Choroid plexus epithelial cell (primary cell): ENCODE results near the gene SNX14.

Experiments used
- DNase-seq: peaks from one replicate; pipeline ENCODE4 v3.0.0-alpha.2; 2010; ENCODE audit warnings: low read depth
- H3K4me3 ChIP-seq: 2 replicates; pipeline ENCODE4 v1.5.1; 2011; ENCODE audit warnings: low read depth, mild to moderate bottlenecking, control low read depth, low read length, moderate library complexity
- TF ChIP-seq, protein P1 (sequence below): conservative IDR thresholded peaks from 2 replicates; pipeline ENCODE4 v1.5.1; 2011; ENCODE audit warnings: low read depth, mild to moderate bottlenecking, control low read depth, inconsistent platforms, low read length, moderate library complexity

The SNX14 gene

DNA sequence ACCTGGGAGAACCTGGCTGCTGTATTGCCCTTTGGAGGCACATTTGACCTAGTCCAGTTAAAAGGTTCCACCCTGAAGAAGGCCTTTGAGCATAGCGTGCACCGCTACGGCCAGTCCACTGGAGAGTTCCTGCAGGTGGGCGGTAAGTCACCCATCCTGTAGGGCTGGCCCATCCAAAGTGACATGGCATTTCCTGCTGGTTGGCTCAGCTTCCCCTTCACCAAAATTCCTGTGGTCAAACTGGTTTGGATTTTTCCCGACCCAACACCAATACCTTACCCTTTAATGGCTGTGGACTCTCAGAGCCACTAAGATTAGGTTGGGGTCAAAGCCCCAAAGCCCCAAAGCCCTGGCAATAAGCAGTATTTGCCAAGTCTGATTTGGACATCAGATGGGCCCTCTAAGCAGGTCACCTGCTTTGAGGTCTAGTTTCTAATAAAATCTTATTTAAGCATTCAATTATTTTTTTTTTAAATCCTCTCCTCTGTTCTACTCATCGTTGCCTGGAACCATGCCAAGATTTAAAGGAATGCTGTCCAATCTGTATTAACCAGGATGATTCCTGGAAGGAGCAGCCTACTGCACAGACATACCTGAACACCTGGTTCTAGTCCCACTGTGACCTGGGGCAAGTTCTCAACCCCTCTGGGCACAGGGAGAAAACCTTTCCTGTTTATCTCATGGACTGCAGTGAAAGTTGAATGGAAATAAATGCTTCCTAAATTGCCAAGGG, 103.0 kb downstream of the SNX14 start:
- no peak overlapping the region for H3K4me3 ChIP-seq
- TF ChIP-seq, protein P1, sequence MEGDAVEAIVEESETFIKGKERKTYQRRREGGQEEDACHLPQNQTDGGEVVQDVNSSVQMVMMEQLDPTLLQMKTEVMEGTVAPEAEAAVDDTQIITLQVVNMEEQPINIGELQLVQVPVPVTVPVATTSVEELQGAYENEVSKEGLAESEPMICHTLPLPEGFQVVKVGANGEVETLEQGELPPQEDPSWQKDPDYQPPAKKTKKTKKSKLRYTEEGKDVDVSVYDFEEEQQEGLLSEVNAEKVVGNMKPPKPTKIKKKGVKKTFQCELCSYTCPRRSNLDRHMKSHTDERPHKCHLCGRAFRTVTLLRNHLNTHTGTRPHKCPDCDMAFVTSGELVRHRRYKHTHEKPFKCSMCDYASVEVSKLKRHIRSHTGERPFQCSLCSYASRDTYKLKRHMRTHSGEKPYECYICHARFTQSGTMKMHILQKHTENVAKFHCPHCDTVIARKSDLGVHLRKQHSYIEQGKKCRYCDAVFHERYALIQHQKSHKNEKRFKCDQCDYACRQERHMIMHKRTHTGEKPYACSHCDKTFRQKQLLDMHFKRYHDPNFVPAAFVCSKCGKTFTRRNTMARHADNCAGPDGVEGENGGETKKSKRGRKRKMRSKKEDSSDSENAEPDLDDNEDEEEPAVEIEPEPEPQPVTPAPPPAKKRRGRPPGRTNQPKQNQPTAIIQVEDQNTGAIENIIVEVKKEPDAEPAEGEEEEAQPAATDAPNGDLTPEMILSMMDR, result no peak
- DNase-seq, result peak; percentile 50

DNA sequence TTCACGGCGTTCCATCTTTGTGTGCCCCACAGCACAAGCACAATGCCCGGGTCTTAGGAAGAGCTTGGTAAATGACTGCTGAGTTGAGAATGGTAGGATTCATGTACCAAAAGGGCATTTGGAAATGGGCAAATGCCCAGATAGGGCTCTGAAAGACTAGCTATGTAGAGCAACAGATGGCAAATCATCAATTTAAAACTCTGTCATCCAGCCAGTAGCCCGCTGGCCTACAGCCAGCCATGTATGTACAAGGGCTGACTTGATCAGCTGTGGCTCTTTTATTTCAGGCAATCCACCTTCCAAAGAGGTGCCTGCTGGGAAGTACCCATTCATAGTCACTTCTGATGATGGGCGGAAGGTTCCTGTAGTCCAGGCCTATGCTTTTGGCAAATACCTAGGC, 108.7 kb downstream of the SNX14 start:
- no peak for DNase-seq
- TF ChIP-seq, protein P1, result no peak
- H3K4me3 ChIP-seq, result no peak overlapping the region

DNA sequence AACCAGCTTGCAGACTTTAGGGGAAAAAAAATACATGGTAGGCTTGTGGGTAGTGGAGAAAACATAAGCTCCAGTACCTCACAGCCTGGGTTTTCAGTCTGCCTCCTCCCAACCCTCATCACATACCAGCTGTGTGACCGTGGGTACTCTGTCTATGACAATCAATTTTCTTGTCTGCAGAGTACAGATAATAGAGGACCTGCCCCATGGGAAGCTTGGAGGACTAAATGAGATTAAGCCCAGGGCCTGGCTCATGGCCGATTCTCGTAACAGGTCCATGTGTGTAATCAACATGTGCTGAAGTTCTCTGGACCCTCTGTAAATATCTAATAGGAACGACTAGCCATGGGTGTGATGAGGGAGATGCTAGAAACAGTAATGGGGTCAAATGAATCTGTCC, 109.8 kb downstream of the SNX14 start:
- no peak for DNase-seq
- TF ChIP-seq, protein P1, result no peak
- H3K4me3 ChIP-seq, result no peak overlapping the region

DNA sequence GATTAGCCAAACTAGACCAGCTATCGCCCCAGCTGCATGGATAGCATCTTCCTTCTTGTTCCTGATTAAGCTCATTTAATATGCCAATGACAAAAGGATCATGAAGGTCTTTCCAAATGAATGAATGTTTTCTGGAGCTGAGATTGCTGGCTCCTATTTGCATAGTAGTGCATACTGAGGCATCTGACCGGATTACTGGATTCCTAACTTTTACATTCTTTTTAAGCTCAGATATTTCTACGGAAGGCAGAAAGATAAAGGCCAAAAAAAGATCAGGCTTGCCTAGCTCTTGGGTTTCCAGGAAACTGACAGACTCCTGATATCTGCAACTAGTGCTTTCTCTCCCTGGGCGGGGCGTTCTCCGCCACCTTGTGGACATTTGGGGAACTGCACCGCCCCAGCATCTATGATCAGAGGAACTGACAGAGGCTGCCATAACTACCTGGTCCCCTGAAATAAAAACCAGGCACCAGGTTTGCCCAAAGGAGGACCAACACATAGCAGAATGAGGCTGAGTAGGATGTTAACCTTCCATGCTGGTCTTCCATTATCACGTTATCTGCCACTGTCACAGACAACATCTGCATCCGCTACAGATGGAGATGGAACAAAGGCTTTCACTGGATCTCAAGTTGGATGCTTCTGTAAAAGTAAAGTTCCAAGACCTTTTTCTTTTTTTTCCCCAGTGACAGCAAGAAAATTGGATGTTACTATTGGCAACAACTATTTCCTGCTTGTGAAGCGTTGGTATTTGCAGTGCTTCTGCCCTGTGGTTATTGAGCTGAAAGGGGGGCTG, 110.6 kb downstream of the SNX14 start:
- peak; percentile 85 for DNase-seq
- TF ChIP-seq, protein P1, result peak; percentile 100
- H3K4me3 ChIP-seq, result no peak overlapping the region

DNA sequence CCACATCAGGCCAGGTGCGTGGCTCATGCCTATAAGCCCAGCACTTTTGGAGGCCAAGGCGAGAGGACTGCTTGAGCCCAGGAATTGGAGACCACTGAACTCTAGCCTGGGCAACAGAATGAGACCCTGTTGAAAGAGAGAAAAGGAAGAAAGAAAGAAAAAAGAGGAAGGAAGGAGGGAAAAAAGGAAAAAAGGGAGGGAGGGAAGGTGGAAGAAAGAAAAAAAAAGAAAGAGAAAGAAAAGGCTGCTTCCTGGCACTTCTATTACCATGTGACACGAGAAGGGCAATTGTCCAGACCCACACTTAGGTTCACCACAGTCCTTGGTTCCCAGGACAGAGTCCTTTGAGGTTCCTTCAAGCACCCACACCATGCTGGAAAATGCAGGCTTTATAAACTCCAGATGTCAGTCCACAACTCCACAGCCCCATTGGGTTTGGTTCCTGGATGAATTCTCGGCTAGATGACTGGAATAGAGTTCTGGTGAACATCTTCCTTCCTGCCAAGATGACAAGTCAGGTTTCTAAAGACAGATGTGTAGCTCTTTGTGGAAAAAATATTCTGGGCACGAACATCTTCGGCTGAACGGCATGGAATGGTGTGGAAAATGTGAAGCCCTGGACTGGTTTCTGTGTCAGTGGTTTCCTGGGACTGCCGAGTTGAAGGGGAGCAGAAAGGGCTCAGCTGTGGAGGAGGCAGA, 111.3 kb downstream of the SNX14 start:
- TF ChIP-seq, protein P1, result no peak
- H3K4me3 ChIP-seq, result no peak overlapping the region
- DNase-seq, result no peak

DNA sequence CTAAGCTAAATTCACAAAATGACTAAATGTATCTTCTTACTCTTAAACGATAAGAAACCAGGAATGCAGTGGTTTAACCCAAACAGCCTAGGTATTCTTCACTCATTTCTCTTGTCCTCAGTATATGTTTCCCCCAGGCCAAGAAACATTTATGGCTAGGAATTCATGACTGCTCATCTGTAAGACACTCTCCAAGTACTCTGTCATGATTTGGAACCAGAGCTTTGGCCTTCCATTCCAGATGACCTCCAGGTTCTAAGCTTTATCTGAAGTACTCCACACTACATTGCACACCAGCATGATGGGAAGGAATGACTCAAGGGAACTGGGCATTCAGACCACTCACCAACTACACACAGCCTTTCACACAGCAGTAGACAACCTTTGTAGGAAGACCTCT, 114.5 kb downstream of the SNX14 start:
- TF ChIP-seq, protein P1, result no peak
- no peak overlapping the region for H3K4me3 ChIP-seq
- no peak for DNase-seq
